HG03439 (cell line): ENCODE measurements around the gene FBL.
A peak's percentile ranks its signal among the peaks of the same experiment; 100 is the strongest.
"Not testable (repeated sequence)": the region's sequence is repeated elsewhere in the genome, so short reads cannot be mapped to it uniquely, and the experiment has no call there.

Source experiments
- ATAC-seq: cut with Tn5 transposase; IDR thresholded peaks from one replicate; pipeline ENCODE4 v1.9.1; 2021; ENCODE audit warnings: mild to moderate bottlenecking, moderate library complexity; ENCODE audit not compliant: unreplicated experiment

The FBL gene

DNA sequence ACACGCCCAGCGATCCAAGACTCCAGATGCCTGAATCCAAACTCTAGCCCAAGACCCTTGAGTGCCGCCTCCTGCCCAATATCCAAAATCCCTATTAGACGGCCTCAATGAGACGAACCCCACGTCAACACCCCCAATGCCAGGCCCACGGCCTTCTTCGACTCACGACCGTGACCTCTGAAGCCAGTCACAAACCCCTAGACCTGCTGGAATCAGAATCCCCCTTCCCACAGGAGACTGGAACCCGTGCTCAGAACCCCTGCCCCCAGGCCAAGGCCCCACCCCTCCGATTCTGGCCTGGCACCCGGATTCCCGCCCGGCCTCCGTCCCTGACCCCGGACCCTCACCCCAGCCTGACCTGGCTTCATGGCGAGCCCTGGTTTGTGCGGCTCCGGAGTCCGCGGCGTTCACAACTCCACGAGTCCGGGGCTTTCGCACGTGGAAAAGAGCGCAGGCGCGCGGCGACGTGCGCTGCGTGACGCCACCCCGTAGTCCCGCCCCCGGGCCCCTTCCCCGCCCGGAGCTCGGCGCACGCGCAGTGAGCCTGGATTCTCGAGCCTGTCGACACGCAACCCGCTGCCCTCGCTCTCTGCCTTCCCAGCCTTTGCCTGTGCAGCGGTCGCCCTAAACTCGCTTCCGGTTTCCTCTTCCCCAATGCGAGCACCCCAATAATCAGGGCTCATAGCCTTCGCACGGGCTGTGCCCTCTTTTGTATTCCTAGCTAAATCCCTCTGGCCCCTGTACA lies at the start of gene FBL:
Gene FBL (minus strand): TSS at position 447 of the 745 bp plus-strand sequence. CDS start 79 bp downstream, at position 368.
- ATAC-seq: peak; percentile 82

DNA sequence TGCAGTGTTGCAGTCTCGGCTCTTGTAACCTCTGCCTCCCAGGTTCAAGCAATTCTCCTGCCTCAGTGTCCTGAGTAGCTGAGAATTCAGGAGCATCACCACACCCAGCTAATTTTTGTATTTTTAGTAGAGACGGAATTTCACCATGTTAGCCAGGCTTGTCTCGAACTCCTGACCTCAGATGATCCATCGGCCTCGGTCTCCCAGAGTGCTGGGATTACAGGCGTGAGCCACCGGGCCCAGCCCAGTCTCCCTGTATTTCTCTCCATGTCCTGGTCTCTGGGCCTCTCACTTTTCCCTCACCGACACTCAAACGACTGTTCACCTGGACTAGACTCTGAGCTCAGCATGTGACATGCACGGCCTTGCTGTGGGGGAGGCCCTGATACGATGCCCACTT lies 48.9 kb upstream of the FBL start:
- ATAC-seq: not testable (repeated sequence)

DNA sequence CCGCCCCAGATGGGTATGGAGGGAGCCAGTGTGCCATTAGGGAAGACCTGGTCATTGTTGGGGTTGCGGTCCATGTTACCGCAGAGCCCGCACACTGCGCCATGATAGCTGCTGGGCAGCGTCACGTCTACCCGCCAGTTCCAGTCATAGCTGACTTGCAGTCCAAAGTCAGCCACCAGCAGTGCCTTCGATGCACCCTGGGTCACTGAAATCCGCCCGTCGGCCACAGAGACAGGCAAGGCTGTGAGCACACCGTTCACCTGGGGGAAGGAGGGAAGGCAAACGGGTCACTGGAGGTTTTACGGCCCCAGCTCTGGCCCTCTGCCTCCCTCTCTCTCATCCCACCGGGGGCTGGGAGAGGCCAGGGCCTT lies 48.0 kb upstream of the FBL start:
- not testable (repeated sequence) for ATAC-seq

DNA sequence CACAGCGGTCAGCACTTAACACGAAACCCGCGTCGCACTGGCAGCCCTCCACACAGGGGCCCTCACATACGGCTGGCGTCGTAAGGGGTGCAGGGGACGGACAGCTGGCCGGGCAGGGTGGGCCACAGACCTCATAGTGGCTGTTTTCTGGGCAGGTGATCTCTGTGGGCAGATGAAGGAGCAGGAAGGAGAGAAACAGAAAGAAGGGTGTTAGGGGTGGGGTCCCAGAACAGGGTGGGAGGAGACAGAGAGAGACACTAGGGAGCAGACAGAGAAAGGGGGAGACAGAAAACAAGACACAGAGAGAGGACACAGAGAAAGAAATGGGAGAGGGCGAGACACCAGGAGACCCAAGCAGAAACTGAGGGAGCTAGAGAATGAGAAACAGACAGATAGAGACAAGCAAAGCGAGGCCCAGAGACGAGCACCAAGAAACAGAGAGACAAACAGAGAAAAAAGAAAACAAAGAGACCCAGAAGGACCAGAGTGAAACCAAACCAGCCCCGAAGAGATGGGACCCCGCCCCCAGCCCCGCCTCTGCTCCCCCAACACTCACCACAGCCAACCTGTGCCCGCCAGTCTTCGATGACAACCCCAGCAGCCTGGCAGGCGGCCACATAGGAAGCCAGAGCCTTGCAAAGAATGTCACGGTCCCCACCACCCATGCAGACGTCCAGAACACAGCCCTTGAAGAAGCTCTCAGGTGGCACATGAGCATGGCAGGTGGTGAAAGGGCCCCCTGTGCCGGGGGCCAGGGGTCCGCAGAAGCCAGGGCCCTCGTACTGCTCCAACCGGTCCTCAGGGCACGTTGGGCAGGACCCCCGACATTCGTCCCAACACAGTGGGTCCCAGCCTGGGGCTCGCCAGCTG lies 47.4 kb upstream of the FBL start:
- not testable (repeated sequence) for ATAC-seq

DNA sequence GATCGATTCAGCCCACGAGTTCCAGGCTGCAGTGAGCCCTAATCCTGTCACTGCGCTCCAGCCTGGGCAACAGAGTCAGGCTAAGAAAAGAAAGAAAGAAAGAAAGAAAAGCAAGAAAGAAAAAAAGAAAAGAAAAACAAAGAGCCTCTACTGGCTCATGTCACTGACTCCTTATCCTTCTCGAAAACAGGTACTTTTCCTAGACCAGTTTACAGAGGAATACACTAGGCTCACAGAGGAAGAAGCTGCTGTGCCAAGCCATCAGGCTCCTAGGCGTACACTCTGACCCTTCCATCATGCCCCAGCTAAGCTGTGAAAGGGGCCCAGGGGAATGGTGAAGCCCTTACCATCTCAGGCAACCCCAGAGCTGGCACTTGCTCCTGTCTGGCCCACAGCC lies 46.3 kb upstream of the FBL start:
- not testable (repeated sequence) for ATAC-seq

DNA sequence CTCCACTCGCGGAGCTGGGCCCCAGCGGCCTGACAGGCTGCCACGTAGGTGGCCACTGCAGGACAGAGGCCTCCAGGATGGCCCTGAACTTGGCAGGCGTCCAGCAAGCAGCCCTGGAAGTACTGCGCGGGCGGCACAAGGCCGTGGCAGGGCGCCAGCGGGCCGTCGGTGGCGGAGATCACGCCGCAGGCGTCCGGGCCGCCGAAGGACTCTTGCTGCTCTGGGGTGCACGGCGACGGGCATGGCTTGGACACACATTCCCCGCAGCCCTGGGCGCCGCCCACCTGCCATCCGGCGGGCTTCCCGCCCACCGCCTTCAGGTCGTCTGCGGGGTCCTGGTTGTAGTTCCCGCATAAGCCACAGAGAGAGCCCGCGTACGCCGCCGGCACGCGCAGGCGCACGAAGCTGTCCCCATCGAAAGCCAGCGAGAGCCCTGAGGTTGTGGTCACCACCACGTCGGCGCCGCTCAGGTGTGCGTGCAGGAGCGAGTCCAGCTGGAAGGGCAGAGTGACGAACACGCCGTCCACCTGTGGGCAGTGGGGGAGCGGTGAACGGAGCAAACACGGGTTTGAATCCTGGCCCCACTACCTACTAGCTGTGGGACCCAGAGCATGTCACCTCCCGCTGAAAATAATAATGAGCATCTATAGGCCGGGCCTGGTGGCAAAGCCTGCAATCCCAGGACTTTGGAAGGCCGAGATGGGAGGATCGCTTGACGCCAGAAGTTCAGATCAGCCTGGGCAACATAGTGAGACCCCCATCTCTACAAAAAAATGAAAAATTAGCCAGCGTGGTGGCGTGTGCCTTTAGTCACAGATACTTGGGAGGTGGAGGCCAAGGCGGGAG lies 45.7 kb upstream of the FBL start:
- not testable (repeated sequence) for ATAC-seq

DNA sequence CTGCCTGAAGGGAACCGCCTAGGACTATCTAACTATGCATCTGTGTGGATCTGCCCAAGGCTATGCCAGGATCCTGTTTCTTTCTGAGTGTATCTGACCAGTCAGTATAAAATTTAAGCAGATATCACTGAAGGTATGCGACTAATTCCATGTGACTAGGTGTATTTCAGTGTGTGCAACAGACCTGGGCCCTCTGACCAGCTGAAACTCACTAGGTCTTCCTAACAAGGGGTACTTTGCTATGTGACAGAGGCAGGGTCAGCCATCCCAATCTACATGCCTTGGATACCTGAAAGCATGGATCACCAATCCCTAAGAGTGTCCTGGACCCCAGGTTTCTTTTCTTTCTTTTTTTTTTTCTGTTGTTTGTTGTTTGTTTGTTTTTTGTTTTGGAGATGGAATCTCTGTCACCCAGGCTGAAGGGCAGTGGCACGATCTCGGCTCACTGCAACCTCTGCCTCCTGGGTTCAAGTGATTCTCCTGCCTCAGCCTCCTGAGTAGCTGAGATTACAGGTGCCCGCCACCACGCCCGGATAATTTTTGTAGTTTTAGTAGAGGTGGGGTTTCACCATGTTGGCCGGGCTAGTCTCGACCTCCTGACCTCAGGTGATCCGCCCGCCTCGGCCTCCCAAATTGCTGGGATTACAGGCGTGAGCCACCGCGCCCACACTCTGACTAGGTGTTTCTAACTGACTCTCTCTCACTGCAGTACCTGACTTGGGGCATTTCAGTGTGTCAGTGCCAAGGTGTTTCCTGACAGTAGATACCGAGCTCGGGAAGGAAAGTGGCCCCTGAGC lies 44.8 kb upstream of the FBL start:
- no peak for ATAC-seq

DNA sequence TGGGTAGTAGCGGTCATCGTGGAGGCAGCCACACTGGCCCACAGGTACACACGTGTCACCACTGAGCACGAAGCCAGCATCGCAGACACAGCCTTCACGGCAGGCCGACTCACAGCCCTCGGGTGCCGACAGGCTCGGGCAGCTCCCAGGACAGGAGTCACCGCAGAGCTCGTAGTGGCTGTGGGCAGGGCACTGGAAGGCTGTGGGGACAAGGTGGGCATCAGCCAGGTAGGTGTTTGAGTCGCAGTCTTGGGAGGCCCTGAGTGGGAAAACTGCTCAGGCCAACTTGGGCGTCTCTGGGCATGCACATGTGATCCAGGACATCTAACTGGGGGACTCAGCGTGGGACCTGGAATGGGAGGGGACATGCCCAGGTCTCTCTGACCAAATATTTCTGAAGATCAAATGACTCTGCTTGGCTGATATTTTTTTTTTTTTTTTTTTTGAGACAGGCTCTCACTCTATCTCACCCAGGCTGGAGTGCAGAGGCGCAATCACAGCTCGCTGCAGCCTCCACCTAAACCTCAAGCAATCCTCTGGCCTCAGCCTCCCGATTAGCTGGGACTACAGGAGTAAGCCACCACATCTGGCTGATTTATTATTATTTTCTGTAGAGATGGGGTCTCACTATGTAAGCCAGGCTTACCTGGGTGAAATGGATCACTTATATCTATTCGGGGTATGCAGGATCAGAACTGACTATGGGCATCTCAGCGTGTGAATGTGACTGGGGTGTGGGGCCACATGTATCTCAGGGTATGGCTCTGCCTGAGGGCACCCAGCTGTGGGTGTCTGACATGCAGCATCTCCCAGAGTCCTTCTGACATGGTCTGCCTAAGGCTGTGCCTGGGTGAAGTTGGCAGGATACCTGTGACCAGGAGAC lies 43.9 kb upstream of the FBL start:
- ATAC-seq: not testable (repeated sequence)

DNA sequence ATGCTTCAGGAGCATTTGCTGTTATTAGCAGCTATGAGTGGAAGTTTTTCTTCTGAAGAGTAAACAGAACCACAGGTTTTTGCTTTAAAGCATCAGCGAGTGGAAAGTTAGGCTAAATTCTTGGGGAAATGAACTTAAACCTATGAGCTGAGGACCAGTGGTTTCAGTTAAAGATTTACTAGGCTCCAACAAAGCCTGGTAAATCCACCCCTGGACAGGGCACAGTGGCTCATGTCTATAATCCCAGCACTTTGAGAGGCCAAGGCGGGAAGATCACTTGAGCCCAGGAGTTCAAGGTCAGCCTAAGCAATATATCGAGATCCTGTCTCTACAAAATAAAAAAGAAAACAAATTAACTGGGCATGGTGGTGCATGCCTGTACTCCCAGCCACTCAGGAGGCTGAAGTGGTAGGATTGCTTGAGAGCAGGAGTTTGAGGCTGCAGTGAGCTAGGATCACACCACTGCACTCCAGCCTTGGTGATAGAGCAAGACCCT lies 41.3 kb upstream of the FBL start:
- ATAC-seq: not testable (repeated sequence)

DNA sequence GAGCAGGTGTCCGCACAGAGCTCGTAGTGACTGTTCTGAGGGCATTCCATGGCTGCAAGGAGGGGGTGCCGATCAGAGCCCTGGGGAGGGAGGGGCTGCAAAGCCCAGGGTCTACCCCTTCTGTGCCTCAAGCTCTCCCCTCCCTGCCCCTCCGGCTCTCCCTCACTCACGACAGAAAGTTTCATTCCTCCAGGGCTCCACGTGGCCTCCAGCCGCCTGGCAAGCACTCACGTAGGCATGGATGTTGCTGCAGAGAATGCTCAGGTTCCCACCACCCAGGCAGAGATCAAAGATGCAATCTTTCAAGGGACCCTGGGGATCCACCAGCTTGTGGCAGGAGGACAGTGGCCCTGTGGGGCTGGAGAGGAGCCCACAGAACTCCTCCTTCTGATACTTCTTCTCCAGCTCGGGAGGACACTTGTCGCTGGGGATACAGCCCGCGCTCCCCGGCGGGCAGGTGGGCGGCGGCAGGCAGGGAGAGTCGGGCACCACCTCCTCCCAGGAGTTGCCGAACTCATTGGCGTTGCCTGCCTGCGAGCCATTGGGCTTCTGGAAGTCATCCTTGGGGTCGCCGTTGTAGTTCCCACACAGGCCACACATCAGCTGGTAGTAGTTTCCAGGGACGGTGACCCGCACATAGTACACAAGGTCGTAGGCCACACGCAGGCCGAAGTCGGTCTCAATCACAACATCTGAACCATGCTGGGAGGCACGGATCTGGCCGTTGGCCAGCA lies 39.8 kb upstream of the FBL start:
- not testable (repeated sequence) for ATAC-seq

DNA sequence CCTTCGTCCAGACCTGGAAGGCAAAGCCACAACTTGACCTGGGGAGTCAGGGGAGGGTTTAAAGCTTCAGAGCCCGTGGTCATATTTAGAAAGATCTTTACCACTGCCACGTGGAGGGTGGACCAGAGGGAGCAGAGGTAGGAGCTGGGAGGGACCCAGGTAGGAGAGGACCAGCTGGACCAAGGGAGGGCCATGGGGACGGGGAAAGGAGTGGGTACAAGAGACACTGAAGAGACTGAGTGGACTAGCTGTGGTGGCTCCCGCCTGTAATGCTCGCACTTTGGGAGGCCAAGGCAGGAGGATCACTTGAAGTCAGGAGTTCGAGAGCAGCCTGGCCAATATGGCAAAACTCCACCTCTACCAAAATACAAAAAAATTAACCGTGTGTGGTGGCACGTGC lies 38.5 kb upstream of the FBL start:
- ATAC-seq: not testable (repeated sequence)

DNA sequence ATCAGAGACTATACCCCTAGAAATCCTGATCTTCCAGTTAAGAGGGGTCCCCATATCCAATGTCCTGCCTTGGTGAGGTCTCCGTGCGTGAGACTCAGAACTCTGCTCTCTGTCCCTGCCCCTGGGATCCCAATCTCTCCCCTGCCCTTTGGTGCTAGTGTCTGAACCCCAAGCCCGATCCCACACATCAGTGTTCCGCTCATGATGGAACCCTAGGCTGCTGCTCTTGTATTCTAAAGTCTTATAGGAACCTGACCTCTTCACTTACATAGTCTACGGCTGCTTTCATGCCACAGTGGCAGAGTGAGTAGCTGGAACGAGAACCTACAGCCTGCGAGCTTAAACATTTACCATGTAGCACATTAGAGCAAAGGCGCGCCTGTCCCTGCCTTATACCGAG lies 36.5 kb upstream of the FBL start:
- not testable (repeated sequence) for ATAC-seq

DNA sequence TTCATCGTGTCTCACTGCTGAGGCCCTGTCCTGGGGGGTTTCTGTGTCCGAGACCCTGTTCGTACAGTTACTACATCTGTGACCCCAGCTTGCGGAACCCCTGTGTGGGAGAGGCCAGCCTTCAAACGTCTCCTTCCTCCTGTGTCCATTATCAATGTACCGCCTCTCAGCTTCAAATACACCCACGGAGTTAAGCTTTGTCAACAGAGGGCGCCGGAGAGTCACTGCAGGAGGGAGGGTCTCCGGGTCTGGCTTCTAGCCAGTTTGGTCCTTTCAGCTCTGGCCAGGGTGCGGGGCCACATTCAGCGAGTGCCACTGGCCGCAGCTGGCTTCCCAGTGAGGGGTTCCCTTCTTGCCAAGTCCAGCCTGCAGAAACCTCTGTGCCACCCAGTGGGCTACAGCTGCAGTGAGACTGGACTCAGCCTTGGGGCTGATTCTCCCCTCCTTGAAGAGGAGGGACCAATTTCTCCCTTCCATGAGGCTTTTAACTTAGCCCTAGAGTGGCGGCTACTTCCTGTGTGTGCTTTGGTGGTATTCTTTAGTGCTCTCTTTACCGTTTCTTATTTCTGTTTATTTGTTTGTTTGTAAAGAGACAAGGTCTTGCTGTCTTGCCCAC lies 35.4 kb upstream of the FBL start:
- not testable (repeated sequence) for ATAC-seq

DNA sequence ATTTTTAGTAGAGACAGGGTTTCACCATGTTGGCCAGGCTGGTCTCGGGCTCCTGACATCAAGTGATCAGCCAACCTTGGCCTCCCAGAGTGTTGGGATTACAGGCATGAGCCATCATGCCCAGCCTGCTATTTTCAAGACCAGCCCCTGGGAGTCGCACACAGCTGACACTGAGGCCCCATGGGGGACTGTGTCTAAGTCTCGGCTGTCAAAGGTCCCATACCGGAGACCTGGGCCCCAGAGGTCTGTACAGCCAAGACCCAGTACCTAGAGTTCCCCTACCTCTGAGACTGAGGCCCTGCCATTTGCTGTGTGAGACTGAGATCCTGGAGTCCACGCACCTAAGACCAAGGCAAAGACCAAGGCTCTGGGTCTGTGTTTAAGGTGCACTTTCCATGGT lies 34.1 kb upstream of the FBL start:
- not testable (repeated sequence) for ATAC-seq

DNA sequence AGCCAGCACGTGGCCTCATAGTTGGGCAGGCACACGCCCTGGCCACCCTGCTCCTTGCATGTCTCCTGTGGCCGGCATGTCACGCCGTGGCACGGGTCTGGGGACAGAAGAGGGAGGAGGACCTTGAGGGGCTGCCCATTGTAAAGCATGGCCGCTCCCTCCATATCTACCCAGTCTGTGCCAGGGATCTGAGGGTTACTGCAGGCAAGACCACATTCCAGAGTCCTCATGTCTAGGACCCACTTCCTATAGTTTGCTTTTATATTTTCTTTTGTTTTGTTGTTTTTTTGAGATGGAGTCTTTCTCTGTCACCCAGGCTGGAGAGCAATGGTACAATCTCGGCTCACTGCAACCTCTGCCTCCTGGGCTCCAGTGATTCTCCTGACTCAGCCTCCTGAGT lies 33.6 kb upstream of the FBL start:
- ATAC-seq: not testable (repeated sequence)

DNA sequence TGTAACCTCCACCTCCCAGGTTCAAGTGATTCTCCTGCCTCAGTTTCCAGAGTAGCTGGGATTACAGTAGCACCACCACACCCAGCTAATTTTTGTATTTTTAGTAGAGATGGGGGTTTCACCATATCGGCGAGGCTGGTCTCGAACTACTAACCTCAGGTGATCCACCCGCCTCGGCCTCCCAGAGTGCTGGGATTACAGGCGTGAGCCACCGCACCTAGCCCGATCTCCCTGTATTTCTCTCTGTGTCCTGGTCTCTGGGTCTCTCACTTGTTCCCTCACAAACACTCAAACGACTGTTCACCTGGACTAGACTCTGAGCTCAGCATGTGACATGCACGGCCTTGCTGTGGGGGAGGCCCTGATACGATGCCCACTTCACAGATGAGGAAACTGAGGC lies 32.7 kb upstream of the FBL start:
- not testable (repeated sequence) for ATAC-seq

DNA sequence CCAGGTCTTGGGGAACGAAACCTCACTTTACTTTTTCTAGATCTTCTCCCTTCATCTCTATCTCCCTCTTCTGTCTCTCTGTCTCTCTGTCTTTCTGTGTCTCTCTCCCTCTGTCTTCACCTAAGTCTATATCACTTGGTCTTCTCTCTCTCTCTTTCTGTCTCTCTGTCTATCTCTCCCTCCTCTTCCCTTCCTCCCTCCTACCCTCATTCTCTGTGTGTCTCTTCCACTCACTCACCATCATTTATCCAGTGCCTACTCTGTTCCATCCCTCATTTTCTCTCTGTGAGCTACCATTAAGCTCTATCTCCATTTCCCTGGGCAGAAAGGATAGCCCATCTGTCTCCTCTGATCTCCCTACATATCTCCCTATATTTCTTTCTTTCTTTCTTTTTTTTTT lies 32.2 kb upstream of the FBL start:
- ATAC-seq: no peak

DNA sequence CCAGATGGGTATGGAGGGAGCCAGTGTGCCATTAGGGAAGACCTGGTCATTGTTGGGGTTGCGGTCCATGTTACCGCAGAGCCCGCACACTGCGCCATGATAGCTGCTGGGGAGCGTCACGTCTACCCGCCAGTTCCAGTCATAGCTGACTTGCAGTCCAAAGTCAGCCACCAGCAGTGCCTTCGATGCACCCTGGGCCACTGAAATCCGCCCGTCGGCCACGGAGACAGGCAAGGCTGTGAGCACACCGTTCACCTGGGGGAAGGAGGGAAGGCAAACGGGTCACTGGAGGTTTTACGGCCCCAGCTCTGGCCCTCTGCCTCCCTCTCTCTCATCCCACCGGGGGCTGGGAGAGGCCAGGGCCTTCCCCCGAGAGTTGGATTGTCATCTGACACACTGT lies 31.8 kb upstream of the FBL start:
- not testable (repeated sequence) for ATAC-seq
